Hematopoietic multipotent progenitor cell treated with erythropoietin and hydrocortisone succinate and interleukin-3 and kit ligand, for 4 days (in vitro differentiated cells): ENCODE results near the gene BRWD1.
A peak's percentile ranks its signal among the peaks of the same experiment; 100 is the strongest.
"Not testable (repeated sequence)": the region's sequence is repeated elsewhere in the genome, so short reads cannot be mapped to it uniquely, and the experiment has no call there.

Experiments
- DNase-seq: peaks from one replicate; pipeline ENCODE4 v3.0.0-alpha.2; 2015

BRWD1 gene

GRCh38 chr21:39281207-39281606 is 32.2 kb downstream of the BRWD1 start:
- no peak for DNase-seq

GRCh38 chr21:39269620-39270019 is 43.8 kb downstream of the BRWD1 start:
- DNase-seq, result no peak

DNA sequence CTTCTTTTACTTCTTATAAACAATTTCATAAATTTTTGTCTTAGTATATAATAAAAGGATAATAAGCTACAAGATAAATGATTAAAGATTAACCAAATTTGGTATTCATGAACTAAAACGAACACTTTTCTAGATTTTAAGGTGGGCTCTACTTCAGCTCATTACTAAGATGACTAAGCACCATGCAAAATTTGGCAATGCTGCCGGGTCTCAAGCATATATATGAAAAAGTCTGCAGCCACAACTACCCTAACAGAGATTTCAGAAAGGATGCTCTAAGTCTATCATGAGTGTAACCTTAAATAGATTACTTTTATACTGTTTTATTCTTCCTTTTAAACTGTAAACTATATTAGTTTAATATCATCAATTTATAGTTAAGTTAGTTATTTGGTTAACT is 47.8 kb downstream of the BRWD1 start:
- DNase-seq, result no peak

- DNase-seq, result no peak
Measured at GRCh38 chr21:39263372-39263771, 50.1 kb downstream of the BRWD1 start.

- DNase-seq, result no peak
Measured at GRCh38 chr21:39258207-39258606, 55.2 kb downstream of the BRWD1 start.

DNA sequence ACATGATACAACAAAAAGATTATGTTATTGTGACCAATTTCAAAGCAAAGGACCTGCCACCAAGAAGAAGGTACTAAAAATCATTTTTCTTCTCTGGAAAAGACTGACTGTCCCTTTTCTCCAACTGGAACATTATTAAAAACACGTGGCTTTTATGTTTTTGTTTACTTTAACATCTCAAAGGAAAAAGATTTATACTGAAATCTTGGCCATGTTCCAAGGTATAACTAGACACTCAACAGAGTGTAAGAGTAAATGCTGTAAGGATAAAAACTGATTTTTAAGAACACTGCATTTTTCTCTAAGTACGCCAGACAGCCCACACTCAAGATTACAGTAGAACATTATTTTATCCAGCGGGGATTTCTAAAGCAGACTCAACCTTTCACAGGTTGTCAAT is 62.1 kb downstream of the BRWD1 start:
- DNase-seq, result no peak

- DNase-seq, result no peak
Measured at GRCh38 chr21:39238275-39238674, 75.2 kb downstream of the BRWD1 start.

- no peak for DNase-seq
Measured at GRCh38 chr21:39232861-39233291, 80.6 kb downstream of the BRWD1 start.

- no peak for DNase-seq
Measured at GRCh38 chr21:39224930-39225329, 88.5 kb downstream of the BRWD1 start.

DNA sequence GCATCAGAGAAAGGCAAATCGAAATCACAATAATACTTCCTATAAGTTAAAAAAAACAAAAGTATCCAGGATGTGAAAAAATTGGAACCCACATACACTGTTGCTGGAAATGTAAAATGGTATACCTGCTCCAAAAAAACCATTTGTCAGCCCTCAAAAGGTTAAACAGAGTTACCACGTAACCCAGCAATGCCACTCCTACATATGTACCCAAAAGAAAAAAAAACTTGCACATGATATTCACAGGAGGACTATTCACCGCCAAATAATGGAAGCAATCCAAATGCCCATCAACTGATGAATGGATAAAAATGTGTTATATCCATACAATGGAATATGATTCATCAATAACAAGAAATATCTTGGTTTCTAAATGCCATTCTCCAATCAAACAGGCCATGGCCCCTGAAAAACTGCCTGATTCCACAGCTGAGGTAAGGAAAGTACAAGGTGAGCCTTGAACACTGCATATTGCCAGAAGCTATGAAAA is 91.4 kb downstream of the BRWD1 start:
- DNase-seq, result no peak

DNA sequence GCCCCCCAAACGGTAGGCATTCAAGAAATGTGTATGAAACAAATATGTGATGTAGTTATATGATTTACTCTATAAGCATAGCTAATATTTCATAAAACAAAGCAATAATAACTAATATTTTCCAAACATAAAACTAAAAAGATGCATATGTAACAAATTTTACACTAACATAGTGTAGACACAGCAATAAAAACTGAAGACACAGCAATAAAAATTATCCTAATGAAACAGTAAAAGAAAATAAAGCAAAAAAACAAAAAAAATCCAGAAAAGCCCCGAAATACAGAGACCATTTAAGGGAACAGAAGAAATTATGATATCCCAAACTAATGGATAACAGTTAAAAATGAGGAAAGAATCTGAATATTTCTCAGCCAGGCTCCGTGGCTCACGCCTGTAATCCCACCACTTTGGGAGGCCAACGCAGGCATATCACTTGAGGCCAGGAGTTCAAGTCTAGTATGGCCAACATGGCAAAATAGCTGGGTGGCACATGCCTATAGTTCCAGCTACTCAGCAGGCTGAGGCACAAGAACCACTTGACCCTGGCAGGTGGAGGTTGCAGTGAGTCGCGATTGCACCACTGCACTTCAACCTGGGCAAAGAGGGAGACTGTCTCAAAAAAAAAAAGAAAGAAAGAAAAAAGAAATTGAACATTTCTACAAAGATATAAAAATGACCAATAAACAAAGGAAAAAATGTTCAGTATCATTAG is 92.0 kb downstream of the BRWD1 start:
- no peak for DNase-seq

DNA sequence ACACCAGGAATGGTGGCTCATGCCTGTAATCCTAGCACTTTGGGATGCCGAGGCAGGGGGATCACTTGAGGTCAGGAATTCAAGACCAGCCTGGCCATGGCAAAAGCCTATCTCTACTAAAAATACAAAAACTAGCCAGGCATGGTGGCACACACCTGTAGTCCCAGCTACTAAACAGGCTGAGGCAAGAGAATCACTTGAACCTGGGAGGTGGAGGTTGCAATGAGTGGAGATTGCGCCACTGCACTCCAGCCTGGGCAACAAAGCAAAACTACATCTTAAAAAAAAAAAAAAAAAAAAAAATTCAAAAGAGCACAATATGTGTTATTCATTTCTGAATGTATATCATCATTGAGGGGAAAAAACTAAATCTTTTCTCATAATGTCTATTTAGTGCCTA is 92.6 kb downstream of the BRWD1 start:
- DNase-seq, result not testable (repeated sequence)

GRCh38 chr21:39220150-39220549 is 93.3 kb downstream of the BRWD1 start:
- no peak for DNase-seq

DNA sequence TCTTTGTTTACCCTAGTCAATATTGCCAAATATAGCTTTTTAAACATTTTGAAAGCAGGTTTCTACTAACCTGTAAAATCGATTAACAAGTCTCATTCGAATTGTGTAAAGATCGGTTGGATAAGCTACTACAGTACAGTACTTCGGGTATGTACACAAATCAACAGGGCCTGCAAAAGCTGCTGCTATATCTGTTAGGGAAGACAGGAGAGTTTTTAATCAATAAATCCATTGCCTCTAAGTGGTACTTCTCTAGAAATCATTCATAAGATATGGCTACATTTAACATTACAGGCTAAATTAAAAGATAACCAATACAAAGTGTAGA is 95.4 kb downstream of the BRWD1 start:
- no peak for DNase-seq

DNA sequence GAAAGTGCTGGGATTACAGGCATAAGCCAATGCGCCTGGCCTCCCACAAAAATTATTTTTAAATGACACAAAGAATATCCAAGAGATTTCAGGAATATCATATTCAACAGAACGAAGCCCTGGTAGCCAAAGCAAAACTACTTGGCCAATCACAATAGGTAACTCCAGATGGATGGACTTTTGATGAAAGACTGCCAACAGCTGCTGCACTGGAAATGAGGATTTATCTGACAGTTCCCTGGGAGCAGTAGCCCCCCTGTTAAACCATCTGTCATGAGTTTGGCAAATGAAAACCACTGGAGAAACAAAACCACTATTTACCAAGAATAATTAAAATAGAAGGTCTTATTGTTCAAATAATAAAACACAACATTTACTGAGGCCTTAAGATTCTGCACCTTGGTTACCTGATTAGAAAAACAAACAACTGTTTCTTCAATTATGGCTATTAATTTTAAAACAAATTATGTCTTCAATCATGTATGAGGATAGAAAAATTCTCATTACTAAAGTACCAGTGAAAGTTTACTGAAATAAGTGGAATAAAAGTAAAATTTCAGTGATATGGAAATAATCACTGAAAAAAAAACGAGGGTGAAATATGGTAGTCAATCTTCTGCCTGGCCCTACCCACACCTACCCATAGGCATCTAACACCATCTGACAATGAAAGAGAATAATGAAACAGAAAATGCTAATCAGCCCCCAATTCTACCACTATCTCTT is 95.9 kb downstream of the BRWD1 start:
- DNase-seq, result no peak

- DNase-seq, result no peak
Measured at GRCh38 chr21:39216290-39216689, 97.1 kb downstream of the BRWD1 start.

GRCh38 chr21:39215078-39215477 is 98.4 kb downstream of the BRWD1 start:
- DNase-seq, result no peak

GRCh38 chr21:39209334-39209688 is 104.1 kb downstream of the BRWD1 start:
- peak; percentile 34 for DNase-seq

DNA sequence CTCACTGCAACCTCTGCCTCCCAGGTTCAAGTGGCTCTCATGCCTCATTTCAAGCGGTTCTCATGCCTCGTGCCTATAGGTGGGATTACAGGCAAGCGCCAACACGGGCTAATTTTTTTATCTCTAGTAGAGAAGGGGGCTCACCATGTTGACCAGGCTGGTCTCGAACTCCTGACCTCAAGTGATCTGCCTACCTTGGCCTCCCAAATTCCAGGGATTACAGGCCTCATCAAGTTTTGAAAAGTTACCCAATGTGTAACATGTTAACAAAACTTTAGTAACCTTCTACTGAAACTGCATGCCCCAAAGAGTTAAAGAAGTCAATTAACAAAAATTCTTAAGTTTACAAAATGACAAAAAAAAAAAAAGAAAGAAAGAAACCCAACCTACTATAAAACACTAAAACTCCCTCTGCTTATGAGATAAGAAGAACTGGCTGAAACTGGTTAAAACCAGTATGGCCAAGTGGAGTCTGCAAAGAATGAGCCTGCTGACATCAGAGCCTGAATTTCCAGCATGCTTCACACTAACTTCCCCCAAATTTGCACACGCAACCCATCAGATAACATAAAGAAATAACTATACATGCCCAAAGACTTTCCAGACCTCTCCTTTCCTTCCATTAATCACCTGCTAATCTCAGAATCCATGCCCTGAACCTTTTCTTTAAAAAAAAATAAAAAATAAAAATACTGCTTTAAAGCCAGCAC is 104.7 kb downstream of the BRWD1 start:
- DNase-seq, result peak; percentile 78

- DNase-seq, result no peak
Measured at GRCh38 chr21:39204134-39204533, 109.3 kb downstream of the BRWD1 start.

DNA sequence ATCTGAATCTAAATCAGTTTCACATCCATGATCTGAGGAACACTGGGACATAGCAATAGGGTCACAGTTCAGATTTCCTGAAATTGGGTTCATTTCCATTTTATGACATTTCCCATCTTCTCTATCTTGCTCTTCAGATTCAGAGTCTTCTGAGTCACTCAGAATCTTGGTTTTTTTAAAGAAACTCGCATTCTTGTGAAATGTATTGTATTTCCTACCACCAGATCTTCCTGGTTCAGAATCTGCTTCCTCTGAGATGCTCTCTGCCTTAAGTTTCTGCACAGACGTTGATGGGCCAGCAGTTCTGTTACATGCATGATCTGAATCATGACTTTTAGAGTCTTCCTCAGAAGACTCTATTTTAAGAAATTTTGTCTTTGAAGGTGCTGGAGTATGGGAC is 114.6 kb downstream of the BRWD1 start:
- DNase-seq, result no peak

DNA sequence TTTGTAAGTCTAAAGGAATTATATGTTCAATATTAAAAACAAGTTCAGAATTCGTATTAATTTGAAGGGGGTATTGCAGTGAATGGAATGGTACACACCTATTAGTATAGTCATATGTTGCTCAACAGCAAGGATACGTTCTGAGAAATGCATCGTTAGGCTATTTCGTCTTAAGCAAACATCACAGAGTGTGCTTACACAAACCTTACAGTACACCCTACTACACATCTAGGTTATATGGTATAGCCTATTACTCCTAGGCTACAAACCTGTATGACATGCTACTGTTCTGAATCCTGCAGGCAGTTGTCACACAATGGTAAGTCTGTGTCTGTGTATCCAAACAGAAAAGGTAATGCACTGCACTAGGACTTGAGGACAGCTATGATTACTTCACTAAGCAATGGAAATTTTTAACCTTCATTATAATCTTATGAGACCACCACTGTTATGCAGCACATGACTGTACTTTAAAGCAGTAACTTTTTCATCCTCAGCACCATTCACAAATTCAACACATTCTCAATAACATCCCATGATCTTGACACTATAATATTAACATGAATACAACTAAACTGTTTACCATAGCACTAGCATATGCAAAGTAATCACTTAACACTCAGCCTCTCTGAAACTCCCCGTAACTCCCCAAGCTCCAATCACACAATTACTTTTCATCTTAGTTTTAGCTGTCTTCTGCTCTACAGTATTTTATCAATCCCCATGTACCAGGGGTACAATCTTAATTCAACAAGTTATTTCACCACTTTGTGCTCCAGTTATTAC is 115.8 kb downstream of the BRWD1 start:
- no peak for DNase-seq

- DNase-seq, result no peak
Measured at GRCh38 chr21:39196838-39197237, 116.6 kb downstream of the BRWD1 start.
